ENCODE measurements around the gene NXPE3. TPM values are rescaled to one million over a fixed set of nuclear protein-coding genes. Genes with fewer than 3 reads are reported as not detected.

NXPE3 gene
- total RNA-seq, 1 experiment from 2014 or later = 15.9 TPM

GRCh38 chr3:101784855-101785613 lies 6.0 kb downstream of the NXPE3 start:
- Histone ChIP-seq H3K4me1 (ENCODE audit: insufficient read depth, low read length) (peaks cover 3% of the 10 kb centered on the region; the same call in 1 of the 2 replicates), H3K14ac (ENCODE audit: insufficient read depth, low read length) (no peak overlapping the region), H4K20me1 (ENCODE audit: control insufficient read depth, insufficient read depth, insufficient read length) (no peaks in the 10 kb centered on the region), H3K27me3 (ENCODE audit: insufficient read depth, low read length) (no peaks in the 10 kb centered on the region), H3K79me1 (ENCODE audit: insufficient read depth, low read depth, low read length, poor library complexity, severe bottlenecking) (no peaks in the 10 kb centered on the region), H2BK20ac (ENCODE audit: low read depth, low read length, poor library complexity, severe bottlenecking) (no peak overlapping the region), H3K56ac (ENCODE audit: insufficient read length, low read depth, low read length) (no peak overlapping the region), H3K23me2 (ENCODE audit: insufficient read length, low read depth, low read length, poor library complexity, severe bottlenecking) (no peaks in the 10 kb centered on the region), H4K8ac (replicated peaks; ENCODE audit: insufficient read length, low read depth, low read length) (no peak overlapping the region), H2BK120ac (ENCODE audit: low read depth, low read length, poor library complexity, severe bottlenecking) (no peak overlapping the region), H2BK15ac (ENCODE audit: low read depth, low read length) (no peak overlapping the region), H3T11ph (ENCODE audit: low read length) (no peak overlapping the region), H2BK12ac (ENCODE audit: insufficient read length, low read depth, low read length) (no peak overlapping the region), H3K23ac (ENCODE audit: insufficient read length, low read depth, low read length) (no peak overlapping the region), H3K79me2 (ENCODE audit: insufficient read depth, low read length) (no peaks in the 10 kb centered on the region), H3K4me2 (ENCODE audit: insufficient read depth, insufficient read length, low read length) (no peak overlapping the region), H4K5ac (ENCODE audit: insufficient read length, low read depth, low read length) (no peak overlapping the region), H3K9me3 (ENCODE audit: control insufficient read depth, low read depth, low read length) (no peaks in the 10 kb centered on the region), H3K18ac (ENCODE audit: insufficient read length, low read depth, low read length) (no peak overlapping the region), H2AFZ (ENCODE audit: low read length) (no peak overlapping the region), H3K4ac (ENCODE audit: low read depth, low read length) (no peak overlapping the region), H2BK5ac (ENCODE audit: insufficient read length, low read length) (no peak overlapping the region), H4K91ac (ENCODE audit: insufficient read length, low read depth, low read length) (no peak overlapping the region), H2AK5ac (ENCODE audit: insufficient read length, low read length) (no peak overlapping the region), H3K27ac (ENCODE audit: insufficient read length, low read depth, low read length) (no peak overlapping the region), H3K9ac (ENCODE audit: extremely low read depth, insufficient read length, low read length) (no peak overlapping the region)
- peaks cover 15 to 16% of the 10 kb centered on the region in 2 experiments for H3K4me1 Mint-ChIP-seq
- H3K36me3 Mint-ChIP-seq (ENCODE audit: insufficient read depth in 1 of 3, low read depth in 3 of 3) = peaks cover 52 to 72% (median 69%) of the 10 kb centered on the region in 3 experiments
- H3K9me3 Mint-ChIP-seq = no peaks in the 10 kb centered on the region
- no peaks in the 10 kb centered on the region for H3K27me3 Mint-ChIP-seq (ENCODE audit: low read depth)
- H3K4me3 Mint-ChIP-seq = no peak overlapping the region
- TF ChIP-seq CTCF (conservative IDR thresholded peaks at IDR 0.05) = no peak
- no peak overlapping the region for H3K27ac Mint-ChIP-seq
- no peak for DNase-seq
- WGBS (ENCODE audit: extremely low coverage, insufficient read length, low lambda C conversion rate) = no CpG with 5 or more reads among the region's 5 CpGs
